Ishikawa (cell line): ENCODE results near the gene EYS.

Experiments used
- CEBPB ChIP-seq: IDR thresholded peaks from 2 replicates; pipeline ENCODE4 v1.6.1; 2012
- CREB1 ChIP-seq: IDR thresholded peaks from 2 replicates; pipeline ENCODE4 v1.6.1; 2012; ENCODE audit warnings: low read depth
- EP300 ChIP-seq: IDR thresholded peaks from 2 replicates; pipeline ENCODE4 v1.6.1; 2012; ENCODE audit warnings: borderline replicate concordance
- MAX ChIP-seq: IDR thresholded peaks from 2 replicates; pipeline ENCODE4 v1.6.1; 2012
- NFIC ChIP-seq: IDR thresholded peaks from 2 replicates; pipeline ENCODE4 v1.6.1; 2012
- REST ChIP-seq: IDR thresholded peaks from 2 replicates; pipeline ENCODE4 v1.6.1; 2012; ENCODE audit warnings: low read depth, mild to moderate bottlenecking
- TAF1 ChIP-seq: IDR thresholded peaks from 2 replicates; pipeline ENCODE4 v1.6.1; 2012; ENCODE audit warnings: low read depth, mild to moderate bottlenecking
- TCF12 ChIP-seq: IDR thresholded peaks from 2 replicates; pipeline ENCODE4 v1.6.1; 2012; ENCODE audit warnings: low read depth

- no peak for TF ChIP-seq REST
- no peak for TF ChIP-seq CREB1
- TF ChIP-seq EP300 = no peak
- TF ChIP-seq TAF1 = no peak
- TF ChIP-seq MAX = no peak
- no peak for TF ChIP-seq TCF12
- TF ChIP-seq NFIC = no peak
- no peak for TF ChIP-seq CEBPB
Measured at GRCh38 chr6:64121011-64121565, 1585.9 kb downstream of the EYS start.
